HuH-7.5 (cell line): Measurements from ENCODE around the gene UPK2.

Source experiments
- DNase-seq: peaks from one replicate; pipeline ENCODE4 v3.0.0; 2011; ENCODE audit warnings: low spot score

UPK2 gene

DNA sequence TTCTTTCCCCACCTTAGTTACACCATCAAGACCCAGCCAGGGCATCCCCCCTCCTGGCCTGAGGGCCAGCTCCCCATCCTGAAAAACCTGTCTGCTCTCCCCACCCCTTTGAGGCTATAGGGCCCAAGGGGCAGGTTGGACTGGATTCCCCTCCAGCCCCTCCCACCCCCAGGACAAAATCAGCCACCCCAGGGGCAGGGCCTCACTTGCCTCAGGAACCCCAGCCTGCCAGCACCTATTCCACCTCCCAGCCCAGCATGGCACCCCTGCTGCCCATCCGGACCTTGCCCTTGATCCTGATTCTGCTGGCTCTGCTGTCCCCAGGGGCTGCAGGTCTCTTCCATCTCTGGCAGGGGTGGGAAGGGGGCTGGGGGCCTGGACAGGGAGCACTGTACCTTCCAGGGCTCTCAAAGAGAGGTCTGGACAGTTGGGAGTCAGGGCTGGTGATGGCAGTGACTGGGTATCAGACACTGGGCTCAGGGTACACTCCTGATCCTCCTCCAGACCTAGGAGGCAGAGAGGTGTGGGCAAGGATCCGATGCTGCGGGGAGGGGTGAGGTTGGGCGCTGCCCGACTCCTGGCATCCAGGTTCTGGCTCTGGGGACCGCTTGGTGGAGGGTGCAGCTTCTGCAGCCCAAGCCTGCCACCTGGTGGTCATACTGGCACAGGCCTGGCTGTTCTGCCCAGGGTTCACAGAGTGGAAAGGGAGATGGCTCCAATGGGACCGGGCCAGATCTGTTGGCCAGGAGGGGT is at the start of gene UPK2:
Gene UPK2, plus strand, starts transcription at position 205 of the 753 bp plus-strand sequence. Its CDS starts 53 bp downstream, at position 258.
- peak; percentile 92 for DNase-seq

DNA sequence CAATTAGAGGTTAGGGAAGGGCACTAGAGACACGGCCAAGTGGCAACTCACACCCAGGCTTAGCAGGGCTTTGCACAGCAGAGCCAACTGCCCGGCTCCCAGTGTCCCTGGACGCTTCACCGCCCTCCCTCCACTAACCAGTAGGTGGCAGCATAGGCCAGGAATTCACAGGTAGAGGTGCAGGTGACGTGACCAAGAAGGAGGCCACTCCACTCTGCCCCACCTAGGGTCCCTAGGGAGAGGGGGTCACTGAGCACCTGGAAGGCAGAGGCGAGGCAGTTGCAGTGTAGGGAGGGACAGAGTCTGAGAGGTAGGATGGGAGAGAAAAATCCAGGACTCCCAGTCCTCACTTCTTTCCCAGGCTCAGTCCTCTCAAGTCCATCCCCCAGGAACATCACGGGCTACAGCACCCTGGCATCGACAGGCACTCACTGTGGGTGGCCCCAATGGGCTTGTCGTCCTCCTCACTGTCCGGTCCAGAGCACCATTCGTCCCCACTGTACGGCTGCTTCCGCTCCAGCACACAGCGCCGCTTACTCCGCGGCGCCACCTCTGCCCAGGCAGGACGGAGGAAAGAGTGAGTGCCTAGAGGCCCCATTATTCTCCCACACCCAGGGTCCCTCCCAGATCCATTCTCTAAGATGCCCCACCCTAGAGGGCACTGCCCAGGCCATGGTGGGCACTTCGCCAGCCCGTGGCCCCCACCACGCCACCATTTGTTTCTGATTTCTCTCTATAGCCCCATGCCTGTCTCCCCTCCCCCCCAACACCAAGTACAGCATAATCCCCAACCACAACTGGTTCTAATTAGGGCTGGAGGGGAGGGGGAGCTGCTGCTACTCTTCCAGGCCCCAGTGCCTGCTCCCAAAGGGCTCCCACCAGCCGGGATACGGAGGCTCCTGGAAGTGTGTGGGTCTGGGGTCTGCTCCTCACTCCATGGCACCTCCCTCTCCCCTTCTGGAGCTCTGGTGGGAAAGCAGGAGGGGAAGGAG is 48.8 kb upstream of the UPK2 start:
- DNase-seq: peak; percentile 77

DNA sequence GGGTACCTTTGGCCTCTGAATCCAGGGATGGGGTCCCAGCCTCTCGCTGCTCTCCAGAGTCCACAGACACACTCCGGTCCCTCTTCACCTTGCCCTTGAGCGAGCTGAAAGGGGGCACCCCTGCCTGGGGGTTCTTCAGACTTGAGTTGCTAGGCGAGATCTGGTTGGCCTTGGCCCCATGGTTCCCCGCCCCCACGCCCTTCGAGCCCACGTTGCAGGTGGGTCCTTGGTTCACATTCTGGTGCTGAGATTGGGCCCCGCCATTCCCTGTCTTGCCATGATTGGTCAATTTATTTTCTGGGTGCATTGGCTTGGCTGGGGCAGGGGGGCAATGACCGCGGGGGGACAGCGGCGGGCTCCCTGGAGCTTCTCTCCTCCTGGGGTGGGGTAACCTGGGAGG is 47.8 kb upstream of the UPK2 start:
- DNase-seq: no peak

DNA sequence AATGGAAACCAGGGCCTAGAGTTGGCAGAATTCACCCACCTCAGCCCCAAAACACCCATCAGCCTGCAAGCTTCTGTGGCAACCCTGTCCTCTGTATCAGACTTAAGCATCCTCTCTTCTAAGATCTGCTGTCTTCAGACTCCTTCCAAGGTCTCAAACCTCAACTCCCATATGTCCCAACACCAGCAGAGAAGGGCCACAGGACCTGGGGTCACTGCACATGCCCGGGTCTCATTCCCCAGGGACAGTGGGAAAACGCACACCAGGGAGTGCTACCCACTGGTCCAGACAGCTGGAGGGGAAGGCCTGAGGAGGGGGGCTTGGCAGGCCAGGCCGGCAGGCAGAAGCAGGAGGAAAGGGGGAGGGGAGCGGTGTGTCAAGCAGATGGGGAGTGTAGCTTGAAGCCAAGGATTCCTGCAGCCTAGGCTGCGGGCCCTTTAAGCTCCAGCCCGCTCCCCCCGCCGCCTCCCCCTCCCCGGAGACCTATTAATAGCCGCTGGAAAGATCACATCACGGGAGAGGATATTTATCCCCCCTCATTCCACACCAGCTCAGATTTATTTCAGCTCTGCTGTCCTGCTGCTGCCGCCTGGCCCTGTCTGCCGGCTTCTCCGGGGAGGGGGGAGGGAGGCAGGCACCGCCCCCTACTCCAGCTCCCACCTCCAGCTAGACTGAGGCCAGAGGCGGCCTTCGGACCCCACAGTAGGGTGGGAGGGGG is 47.0 kb upstream of the UPK2 start:
- DNase-seq: no peak

DNA sequence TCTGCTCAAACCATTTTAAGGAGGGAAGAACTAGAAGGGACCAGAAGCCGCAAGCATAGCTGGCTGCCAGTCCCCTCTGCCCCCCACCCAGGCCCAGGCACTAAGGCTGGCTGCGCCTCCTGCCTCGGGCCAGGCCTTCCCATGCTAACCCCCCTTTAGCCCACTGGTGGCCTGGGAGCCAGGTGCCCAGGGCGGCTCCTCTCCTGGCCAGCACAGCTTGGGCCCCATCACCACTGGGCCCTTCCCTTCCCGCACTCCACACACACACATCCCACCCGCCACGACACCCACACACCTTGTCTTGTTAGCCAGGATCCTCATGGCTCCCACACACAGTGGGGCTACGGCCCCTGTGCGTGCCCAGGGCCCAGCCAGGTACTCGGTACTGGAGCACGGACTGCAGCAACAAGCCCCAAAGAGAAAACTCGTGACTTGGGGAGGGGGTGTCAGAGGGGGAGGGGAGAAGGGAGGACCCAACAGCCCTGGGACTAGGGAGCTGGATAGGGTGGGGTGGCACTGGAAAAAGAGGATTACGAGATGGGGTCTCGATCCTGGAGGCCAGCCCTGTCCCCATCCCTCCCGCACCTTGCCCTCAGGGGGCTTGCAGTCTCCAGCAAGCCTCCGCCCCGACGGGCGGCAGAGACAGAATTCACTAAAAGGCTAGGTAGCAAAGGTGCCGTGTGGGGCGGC is 46.3 kb upstream of the UPK2 start:
- DNase-seq: no peak

DNA sequence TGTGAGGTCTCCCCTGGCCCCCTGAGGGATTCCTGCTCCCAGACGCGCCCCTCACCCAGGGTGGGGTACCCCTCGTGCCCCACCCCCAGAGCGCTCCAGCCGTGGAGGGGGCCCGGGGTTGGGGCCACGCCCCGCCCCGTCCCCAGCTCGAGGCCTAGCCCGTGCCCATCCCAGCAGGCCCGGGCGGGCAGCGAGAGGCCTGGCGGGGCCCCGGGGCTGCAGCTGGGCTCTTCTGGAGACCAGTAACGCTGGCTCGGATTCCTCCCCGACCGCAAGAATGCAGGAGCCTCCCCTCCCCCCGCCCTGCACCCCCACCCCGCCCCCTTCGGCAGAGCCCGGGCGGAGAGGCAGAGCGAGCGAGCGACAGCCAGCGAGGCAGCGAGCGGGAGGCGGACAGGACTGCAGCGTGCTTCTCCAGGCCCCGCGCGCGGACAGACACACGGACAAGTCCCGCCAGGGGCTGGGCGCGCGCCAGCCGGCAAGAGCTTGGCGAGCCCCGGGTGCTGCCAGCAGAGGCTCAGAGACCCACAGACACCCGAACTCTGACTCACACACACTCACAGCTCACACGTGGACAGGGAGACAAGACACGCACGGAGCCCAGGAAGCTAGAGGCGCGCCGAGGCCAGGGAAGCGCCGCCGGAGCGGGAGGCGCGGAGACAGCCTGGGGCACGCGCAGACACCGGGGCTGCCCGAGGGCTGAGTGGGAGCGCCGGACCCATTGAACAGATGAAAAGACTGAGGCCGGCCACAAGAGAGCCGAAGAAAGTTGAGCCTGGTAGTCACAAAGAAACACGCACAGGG is 45.6 kb upstream of the UPK2 start:
- no peak for DNase-seq

DNA sequence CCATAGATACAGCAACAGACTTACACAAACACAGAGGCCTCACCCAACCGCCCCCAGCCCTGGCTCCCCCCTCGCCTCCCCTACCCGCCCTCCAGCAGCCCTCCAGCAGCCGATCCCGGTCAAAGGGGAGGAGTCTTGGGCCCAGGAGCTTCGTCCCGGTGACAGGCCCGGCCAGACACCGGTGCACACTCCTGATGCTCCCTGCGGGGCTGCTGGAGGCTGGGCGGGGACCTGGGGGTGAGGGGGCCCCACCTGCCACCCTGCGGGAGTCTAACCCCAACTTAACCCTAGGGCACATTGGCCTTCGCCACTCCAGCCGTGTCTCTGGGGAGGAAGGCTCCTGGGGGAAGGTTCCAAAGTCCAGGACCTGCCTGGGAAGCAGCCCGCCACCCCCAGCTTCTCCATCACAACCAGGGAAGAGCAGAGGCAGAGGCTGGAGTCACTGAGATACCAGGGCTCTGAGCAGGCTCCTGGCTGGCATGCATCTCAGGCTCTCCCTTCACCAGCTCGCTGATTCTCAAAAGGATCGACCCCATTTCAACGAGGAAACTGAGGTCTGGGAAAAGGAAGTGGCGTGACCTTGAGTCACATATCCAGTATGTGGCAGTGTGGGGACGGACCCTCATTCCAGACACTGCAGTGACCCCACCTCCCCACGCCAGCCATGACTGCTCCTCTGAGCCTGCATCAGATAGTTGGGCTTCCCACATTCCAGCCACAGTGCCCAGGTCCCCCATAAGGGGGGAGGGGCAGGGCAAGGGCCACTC is 44.8 kb upstream of the UPK2 start:
- DNase-seq: peak; percentile 61

DNA sequence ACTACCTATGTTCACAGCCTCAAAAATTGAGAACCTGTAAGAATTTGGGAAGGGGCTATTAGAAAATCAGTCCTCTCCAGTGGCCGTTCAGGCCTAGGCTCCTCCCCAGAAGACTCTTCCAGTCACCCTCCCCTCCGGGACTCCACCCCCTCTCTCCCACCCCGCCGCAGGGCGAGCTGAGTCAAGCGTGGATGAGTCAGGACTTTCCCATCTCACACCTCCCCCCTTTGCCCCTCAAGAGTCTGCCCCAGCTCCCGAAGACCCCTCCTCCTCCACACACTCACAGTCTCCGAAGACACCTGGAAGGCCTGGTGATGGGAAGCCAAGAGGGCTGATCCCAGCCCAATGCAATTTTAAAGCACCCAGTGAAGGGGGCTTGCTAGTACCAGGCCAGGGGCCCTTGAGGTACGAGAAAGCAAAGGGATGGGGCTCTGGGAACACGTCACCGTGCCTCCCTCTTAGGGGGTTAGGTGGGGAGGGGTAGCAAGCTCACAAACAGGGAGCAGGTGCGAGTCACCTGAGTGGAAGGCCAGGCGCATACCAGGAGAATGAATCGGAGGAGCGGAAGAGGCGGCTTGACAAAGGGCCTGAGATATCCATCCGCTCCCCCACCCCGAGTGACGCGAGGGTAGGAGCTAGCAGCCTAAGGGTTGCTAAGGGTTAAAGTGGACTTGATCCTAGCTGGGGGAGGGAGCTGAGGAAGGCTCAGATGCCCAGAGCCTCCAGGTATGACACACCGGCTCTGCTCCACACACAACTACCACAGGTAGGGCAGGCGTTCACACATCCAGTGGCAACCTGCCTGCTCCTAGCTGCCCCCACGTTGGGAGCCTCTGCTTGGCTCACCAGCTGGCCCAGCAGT is 44.0 kb upstream of the UPK2 start:
- no peak for DNase-seq

DNA sequence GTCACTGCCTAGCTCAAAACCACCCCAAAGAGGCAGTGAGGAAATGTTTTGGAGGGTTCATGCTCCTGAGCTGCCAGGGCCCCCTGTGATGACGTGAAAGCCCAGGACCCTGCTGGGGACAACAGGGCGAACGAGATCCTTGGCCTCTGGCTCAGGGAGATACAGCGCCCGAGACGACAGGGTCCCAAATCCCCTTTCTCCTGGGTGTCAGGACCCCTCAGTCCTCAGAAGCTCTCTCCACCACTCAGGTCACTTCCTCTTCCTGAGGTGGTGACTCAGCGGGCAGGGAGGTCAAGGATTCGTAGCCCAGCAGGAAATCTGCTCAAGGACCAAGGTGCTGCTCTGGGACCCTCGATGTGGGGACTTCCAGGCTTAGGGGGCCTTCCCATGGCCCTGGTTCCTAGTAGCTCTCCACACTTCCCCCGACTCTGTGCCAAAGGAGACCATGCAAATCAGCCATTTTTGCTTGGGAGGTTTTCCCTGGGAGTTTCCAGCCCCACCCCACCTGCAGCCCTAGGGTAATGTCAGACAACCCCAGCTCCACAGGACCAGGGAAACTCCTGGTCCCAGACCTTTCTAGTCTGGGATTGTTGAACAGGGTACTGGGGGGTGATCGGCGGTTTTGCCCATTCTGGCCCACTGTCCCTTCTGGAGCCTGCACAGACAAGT is 43.2 kb upstream of the UPK2 start:
- DNase-seq: no peak

DNA sequence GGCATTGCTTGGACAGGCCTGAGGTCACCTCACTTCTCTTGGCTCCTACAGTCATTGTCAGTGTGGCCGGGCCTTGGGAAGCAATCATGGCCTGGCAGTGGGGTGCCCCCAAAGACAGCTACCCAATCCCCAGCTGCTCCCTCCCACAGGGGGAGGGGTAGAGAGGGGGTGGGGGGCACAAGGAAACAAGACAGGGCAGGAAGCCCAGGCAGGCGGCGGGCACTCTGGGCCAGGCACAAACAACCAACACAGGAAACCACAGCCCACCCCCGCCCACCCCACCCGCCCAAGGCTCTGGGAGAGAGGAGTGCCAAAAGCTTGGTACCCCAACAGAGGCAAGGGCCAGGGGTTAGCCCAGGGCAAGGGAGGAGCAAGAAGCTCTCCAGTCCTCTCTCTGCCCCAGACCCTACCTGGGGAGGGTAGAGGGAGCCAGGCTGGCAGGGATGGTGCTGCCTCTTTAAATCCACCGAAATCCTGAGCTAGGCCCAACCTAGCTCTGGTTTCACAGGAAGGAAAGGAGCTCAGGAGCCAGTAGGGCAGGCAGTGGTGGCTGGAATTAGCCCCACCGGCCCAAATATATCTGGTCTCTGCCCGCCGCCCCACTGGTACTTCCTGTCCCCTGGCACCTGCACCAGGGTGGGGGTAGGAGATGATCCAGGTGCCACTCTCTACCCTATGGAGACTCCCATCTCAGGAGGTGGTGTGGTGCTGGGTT is 42.5 kb upstream of the UPK2 start:
- DNase-seq: no peak

DNA sequence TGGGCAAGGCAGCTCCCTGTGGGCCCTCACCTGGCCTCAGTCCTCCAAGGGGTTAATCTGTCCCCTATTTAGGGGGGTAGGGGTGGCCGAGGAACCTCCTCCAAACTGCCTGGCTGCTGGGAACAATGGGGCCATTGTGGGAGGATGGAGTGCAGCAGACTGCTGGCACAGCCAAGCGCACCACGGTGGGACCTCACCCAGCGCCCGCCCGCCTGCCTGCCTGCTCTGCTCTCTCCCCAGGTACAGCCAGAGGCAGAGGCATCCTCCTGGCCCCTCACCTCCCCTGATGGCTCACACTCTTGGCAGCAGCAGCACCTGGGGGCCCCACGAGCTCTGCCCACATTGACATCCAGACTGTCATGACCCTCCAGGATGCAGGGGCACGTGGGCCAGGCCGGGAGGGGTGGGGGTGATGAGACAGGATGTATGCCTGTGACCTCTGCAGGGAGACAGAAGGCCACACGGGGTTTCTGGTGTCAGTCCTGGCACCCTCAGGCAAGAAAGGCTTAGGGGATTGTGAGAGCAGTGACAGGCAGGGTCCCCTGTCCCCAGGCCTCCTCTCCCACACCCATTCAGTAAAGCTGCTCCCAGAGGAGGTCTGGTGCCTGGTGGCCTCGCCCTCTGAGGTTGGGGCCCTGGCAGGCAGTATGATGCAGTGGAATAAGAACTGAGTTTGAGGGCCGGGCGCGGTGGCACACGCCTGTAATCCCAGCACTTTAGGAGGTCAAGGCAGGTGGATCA is 41.8 kb upstream of the UPK2 start:
- DNase-seq: no peak

DNA sequence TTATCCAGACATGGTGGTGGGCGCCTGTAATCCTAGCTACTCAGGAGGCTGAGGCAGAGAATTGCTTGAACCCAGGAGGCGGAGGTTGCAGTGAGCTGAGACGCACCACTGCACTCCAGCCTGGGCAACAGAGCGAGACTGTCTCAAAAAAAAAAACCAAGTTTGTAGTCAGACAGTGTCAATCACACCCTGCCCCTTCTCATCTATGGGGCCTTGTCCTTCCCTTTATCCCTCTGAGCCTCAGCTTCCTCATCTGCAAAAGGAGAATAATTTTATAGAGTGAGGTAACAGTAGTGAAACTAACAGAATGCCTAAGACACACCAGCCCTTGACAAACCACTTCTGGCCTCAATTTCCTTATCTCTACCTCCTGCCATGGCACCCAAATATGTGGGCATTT is 41.1 kb upstream of the UPK2 start:
- DNase-seq: no peak

DNA sequence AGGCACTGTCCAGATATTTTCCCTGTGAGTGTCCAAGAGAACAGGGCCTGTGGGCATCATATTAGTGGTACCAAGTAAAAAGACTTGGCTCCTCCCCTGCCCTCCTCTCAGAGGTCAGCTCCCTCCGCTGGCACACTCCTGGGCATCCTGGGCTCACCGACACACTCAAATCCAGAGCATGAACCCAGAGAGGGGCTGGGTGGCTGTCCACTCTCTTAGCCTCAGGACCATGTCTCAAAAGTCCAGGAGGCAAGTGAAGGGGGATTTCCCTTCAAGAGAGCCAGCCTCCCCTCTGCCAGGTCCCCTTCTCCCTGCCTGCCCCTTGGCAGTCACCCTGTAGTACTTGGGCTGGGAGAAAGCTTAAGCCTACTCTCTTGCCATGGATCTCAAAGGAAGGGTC is 40.7 kb upstream of the UPK2 start:
- no peak for DNase-seq

DNA sequence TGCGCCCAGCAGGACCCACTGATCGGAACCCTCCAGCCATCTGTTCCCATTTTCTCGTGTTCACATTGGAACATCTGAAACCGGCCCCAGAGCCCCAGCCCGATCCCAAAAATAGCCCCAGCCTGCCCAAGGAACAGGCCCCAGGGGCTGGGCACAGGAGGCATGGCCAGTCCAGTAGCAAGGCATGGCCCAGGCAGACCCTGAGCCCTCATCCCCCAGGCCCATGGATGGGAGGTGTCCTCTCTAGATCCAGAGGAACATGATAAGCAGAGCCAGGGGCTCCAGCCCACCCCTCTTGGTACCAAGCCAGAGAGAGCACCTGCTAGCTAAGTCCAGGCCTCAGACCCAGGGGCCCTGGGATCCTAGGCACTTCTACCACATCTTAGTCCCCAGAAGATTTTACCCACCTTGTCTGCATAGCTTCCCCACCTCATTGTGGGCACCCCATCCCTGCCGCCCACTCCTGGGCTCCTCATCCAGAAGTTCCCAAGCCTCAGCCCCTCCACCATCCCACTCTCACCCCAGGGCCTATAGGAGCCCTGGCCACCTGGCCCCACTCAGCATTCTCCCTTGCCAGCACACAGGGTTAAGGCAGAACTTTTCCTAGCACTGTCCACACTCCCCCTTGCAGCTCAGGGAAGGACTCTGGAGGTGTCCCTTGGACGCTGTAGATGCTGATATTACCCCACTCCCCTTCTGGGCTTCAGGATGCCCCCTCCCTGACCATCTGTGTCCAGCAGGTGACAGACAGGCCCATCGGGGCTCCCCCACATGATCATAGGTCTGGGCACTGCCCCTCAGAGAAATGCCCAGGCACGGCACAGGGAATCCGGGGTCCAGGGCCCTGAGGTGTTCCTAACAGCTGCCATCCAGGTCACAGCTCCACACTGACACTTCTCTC is 39.9 kb upstream of the UPK2 start:
- DNase-seq: no peak

DNA sequence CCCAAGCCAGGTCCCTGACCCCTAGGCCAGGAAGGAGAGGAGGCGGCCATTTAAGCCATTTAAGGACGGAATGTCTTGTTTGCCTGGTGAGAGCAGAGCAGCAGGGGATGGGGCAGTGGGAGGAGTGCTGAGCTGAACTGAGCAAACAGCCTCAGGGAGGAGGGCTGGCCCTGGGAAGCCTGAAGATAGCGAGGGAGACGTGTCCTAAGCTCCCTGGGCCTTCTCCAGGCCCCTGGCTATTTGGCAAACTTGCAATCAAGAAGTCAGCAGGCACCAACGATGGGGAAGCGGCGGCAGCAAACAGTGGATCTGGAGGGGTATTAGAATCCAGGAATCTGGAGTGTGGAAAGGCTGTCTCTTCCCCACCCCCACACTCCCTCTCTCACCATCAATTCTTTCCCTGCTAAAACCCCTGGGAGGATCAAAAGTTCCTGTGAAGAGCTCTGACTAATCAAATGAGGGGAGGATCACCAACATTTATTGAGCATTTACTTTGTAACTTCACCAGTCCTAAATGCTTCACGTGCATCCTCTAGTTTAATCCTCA is 39.2 kb upstream of the UPK2 start:
- no peak for DNase-seq
